ENCODE results near the gene SCNN1G. TPM values are rescaled to one million over a fixed set of nuclear protein-coding genes. Genes with fewer than 3 reads are reported as not detected.

SCNN1G gene
- total and polyA plus RNA-seq, 2 of the 13 experiments (the other 11 are each of a cell fraction or from before 2014, with no cell fraction given): not detected

- TF ChIP-seq, protein P1, sequence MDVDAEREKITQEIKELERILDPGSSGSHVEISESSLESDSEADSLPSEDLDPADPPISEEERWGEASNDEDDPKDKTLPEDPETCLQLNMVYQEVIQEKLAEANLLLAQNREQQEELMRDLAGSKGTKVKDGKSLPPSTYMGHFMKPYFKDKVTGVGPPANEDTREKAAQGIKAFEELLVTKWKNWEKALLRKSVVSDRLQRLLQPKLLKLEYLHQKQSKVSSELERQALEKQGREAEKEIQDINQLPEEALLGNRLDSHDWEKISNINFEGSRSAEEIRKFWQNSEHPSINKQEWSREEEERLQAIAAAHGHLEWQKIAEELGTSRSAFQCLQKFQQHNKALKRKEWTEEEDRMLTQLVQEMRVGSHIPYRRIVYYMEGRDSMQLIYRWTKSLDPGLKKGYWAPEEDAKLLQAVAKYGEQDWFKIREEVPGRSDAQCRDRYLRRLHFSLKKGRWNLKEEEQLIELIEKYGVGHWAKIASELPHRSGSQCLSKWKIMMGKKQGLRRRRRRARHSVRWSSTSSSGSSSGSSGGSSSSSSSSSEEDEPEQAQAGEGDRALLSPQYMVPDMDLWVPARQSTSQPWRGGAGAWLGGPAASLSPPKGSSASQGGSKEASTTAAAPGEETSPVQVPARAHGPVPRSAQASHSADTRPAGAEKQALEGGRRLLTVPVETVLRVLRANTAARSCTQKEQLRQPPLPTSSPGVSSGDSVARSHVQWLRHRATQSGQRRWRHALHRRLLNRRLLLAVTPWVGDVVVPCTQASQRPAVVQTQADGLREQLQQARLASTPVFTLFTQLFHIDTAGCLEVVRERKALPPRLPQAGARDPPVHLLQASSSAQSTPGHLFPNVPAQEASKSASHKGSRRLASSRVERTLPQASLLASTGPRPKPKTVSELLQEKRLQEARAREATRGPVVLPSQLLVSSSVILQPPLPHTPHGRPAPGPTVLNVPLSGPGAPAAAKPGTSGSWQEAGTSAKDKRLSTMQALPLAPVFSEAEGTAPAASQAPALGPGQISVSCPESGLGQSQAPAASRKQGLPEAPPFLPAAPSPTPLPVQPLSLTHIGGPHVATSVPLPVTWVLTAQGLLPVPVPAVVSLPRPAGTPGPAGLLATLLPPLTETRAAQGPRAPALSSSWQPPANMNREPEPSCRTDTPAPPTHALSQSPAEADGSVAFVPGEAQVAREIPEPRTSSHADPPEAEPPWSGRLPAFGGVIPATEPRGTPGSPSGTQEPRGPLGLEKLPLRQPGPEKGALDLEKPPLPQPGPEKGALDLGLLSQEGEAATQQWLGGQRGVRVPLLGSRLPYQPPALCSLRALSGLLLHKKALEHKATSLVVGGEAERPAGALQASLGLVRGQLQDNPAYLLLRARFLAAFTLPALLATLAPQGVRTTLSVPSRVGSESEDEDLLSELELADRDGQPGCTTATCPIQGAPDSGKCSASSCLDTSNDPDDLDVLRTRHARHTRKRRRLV (CRISPR knock-in tag; IDR thresholded peaks at IDR 0.05): peak; percentile 22; the same call in 1 of the 2 replicates
- no peak for TF ChIP-seq ZNF746 (CRISPR knock-in tag; IDR thresholded peaks at IDR 0.05)
- TF ChIP-seq ZNF782 (CRISPR knock-in tag; IDR thresholded peaks at IDR 0.05; ENCODE audit: borderline replicate concordance): 0 out of 2 replicates have a peak, but pooled peaks have one; percentile 80
- peak; percentile 100 for TF ChIP-seq ZSCAN22 (CRISPR knock-in tag; IDR thresholded peaks at IDR 0.05)
- TF ChIP-seq, protein P2, sequence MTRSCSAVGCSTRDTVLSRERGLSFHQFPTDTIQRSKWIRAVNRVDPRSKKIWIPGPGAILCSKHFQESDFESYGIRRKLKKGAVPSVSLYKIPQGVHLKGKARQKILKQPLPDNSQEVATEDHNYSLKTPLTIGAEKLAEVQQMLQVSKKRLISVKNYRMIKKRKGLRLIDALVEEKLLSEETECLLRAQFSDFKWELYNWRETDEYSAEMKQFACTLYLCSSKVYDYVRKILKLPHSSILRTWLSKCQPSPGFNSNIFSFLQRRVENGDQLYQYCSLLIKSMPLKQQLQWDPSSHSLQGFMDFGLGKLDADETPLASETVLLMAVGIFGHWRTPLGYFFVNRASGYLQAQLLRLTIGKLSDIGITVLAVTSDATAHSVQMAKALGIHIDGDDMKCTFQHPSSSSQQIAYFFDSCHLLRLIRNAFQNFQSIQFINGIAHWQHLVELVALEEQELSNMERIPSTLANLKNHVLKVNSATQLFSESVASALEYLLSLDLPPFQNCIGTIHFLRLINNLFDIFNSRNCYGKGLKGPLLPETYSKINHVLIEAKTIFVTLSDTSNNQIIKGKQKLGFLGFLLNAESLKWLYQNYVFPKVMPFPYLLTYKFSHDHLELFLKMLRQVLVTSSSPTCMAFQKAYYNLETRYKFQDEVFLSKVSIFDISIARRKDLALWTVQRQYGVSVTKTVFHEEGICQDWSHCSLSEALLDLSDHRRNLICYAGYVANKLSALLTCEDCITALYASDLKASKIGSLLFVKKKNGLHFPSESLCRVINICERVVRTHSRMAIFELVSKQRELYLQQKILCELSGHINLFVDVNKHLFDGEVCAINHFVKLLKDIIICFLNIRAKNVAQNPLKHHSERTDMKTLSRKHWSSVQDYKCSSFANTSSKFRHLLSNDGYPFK (CRISPR knock-in tag; IDR thresholded peaks at IDR 0.05; ENCODE audit: borderline replicate concordance): peak; percentile 94
- peak; percentile 98 for TF ChIP-seq ZNF280B (CRISPR knock-in tag; IDR thresholded peaks at IDR 0.05; ENCODE audit: borderline replicate concordance)
- TF ChIP-seq, protein P3, sequence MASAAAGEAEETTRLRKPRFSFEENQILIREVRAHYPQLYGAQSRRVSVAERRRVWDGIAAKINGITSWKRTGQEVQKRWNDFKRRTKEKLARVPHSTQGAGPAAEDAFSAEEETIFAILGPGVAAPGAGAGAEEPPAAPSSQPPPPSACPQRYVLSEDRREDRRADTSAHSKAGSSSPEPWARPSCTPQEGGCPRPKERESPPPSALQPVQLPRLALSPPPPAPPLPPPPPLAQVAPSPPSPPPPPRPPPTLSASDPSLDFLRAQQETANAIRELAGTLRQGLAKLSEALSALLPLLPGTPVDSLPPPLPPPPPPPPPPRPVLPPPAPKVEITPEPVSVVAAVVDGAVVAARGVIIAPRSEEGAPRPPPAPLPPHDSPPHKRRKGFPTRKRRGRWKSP (CRISPR knock-in tag; IDR thresholded peaks at IDR 0.05): peak; percentile 49; the same call in 1 of the 2 replicates
- no peak for TF ChIP-seq THAP8 (CRISPR knock-in tag; IDR thresholded peaks at IDR 0.05; ENCODE audit: borderline replicate concordance)
- TF ChIP-seq ZNF101 (CRISPR knock-in tag; IDR thresholded peaks at IDR 0.05; ENCODE audit: borderline replicate concordance, low read depth): no peak
- peak; percentile 94 for TF ChIP-seq SAP130 (CRISPR knock-in tag; IDR thresholded peaks at IDR 0.05; ENCODE audit: low read depth)
- no peak for TF ChIP-seq ZNF282 (IDR thresholded peaks at IDR 0.05; ENCODE audit: partially characterized antibody)
- no peak; the same call in 1 of the 2 replicates for TF ChIP-seq RFX5 (IDR thresholded peaks at IDR 0.05; ENCODE audit: low read depth, low read length)
- no peak for TF ChIP-seq ZNF576 (CRISPR knock-in tag; IDR thresholded peaks at IDR 0.05)
- peak; percentile 85; the same call in 1 of the 2 replicates for TF ChIP-seq ZNF44 (CRISPR knock-in tag; IDR thresholded peaks at IDR 0.05)
- no peak for TF ChIP-seq PTBP1 (IDR thresholded peaks at IDR 0.05; ENCODE audit: low read depth, low read length, poor library complexity, severe bottlenecking)
- peak; percentile 75; the same call in 1 of the 2 replicates for TF ChIP-seq PITX1 (CRISPR knock-in tag; IDR thresholded peaks at IDR 0.05)
- TF ChIP-seq ZNF557 (CRISPR knock-in tag; IDR thresholded peaks at IDR 0.05): no peak
Observed at GRCh38 chr16:23149267-23149992, 33.1 kb upstream of the SCNN1G start, which contains the start of gene USP31 (continued).

All from HepG2 (cell line).